NCI-H524 treated with DMSO at 0.1 percent for 48 hours (cell line): ENCODE results near the gene AGBL1.
"Not testable (repeated sequence)": the region's sequence is repeated elsewhere in the genome, so short reads cannot be mapped to it uniquely, and the experiment has no call there.

Experiments used
- DNase-seq: peaks from one replicate; lab custom pipeline; 2025; lab: John Stamatoyannopoulos, UW

Gene AGBL1

GRCh38 chr15:86872782-86873181 lies 793.1 kb downstream of the AGBL1 start:
- DNase-seq, result no peak

GRCh38 chr15:86875067-86875466 lies 795.4 kb downstream of the AGBL1 start:
- no peak for DNase-seq

GRCh38 chr15:86876387-86876944 lies 796.8 kb downstream of the AGBL1 start:
- no peak for DNase-seq

GRCh38 chr15:86877171-86877631 lies 797.5 kb downstream of the AGBL1 start:
- no peak for DNase-seq

GRCh38 chr15:86878844-86879243 lies 799.2 kb downstream of the AGBL1 start:
- not testable (repeated sequence) for DNase-seq

- DNase-seq, result no peak
Observed at GRCh38 chr15:86879250-86880229, 799.9 kb downstream of the AGBL1 start.

GRCh38 chr15:86885616-86886015 lies 805.9 kb downstream of the AGBL1 start:
- no peak for DNase-seq

- no peak for DNase-seq
Observed at GRCh38 chr15:86892774-86893449, 813.2 kb downstream of the AGBL1 start.

- no peak for DNase-seq
Observed at GRCh38 chr15:86894269-86894668, 814.6 kb downstream of the AGBL1 start.

GRCh38 chr15:86903642-86904421 lies 824.2 kb downstream of the AGBL1 start:
- DNase-seq, result no peak

GRCh38 chr15:86905625-86906256 lies 826.1 kb downstream of the AGBL1 start:
- peak; percentile 86 for DNase-seq

GRCh38 chr15:86906376-86906775 lies 826.7 kb downstream of the AGBL1 start:
- DNase-seq, result no peak

- DNase-seq, result no peak
Observed at GRCh38 chr15:86911022-86911421, 831.4 kb downstream of the AGBL1 start.

GRCh38 chr15:86912661-86913060 lies 833.0 kb downstream of the AGBL1 start:
- DNase-seq, result no peak

- DNase-seq, result peak; percentile 34
Observed at GRCh38 chr15:86915811-86916331, 836.2 kb downstream of the AGBL1 start.

GRCh38 chr15:86916671-86917360 lies 837.1 kb downstream of the AGBL1 start:
- DNase-seq, result no peak

- no peak for DNase-seq
Observed at GRCh38 chr15:86917361-86917671, 837.6 kb downstream of the AGBL1 start.

GRCh38 chr15:86919581-86919980 lies 839.9 kb downstream of the AGBL1 start:
- DNase-seq, result no peak

- DNase-seq, result no peak
Observed at GRCh38 chr15:86929461-86929860, 849.8 kb downstream of the AGBL1 start.

GRCh38 chr15:86932456-86932855 lies 852.8 kb downstream of the AGBL1 start:
- DNase-seq, result no peak

- DNase-seq, result no peak
Observed at GRCh38 chr15:86935841-86936240, 856.2 kb downstream of the AGBL1 start.
